H1 (cell line): Measurements from ENCODE around the gene ZNF608. TPM values are rescaled to one million over a fixed set of nuclear protein-coding genes. Genes with fewer than 3 reads are reported as not detected.

Experiments
- CTCF ChIA-PET: fragments of 300-600 bp; sonication (Branson Sonifier 250); formaldehyde crosslinking; loops from one replicate; lab custom pipeline; 2021; ENCODE audit not compliant: partially characterized antibody; lab: Charles Lee
- POLR2A ChIA-PET: fragments of 300-600 bp; sonication (Branson Sonifier 250); formaldehyde crosslinking; loops from one replicate; lab custom pipeline; 2021; ENCODE audit warnings: inconsistent platforms; ENCODE audit not compliant: partially characterized antibody; lab: Charles Lee
- DNase-seq, 2 experiments: peaks; one replicate each; pipeline versions ENCODE4 v3.0.0 to v3.0.0-alpha.2; 2010 to 2022; ENCODE audit warnings: low spot score in 2 of 2, low read depth in 1 of 2, mixed read lengths in 1 of 2
- FAIRE-seq: peaks from 2 replicates; lab custom pipeline; 2011; peaks lifted over from hg19 to GRCh38; lab: Jason Lieb, UNC
- H2AFZ ChIP-seq: 2 replicates; pipeline ENCODE4 v1.8.1; 2012; ENCODE audit warnings: low read length, inconsistent platforms
- H2AK5ac ChIP-seq: 2 replicates; pipeline ENCODE4 v1.6.1; 2013; ENCODE audit warnings: low read depth, low read length
- H2BK120ac ChIP-seq: replicated peaks from 2 replicates; pipeline ENCODE3; 2013; ENCODE audit warnings: low read depth, low read length, inconsistent platforms
- H2BK12ac ChIP-seq: 2 replicates; pipeline ENCODE4 v1.6.1; 2013; ENCODE audit warnings: low read depth, low read length
- H2BK15ac ChIP-seq: 2 replicates; pipeline ENCODE4 v1.6.1; 2013; ENCODE audit warnings: low read length
- H2BK20ac ChIP-seq: 2 replicates; pipeline ENCODE4 v1.6.1; 2013; ENCODE audit warnings: low read length
- H2BK5ac ChIP-seq: 2 replicates; pipeline ENCODE4 v1.6.1; 2013; ENCODE audit warnings: low read depth, low read length
- H3K14ac ChIP-seq: 2 replicates; pipeline ENCODE4 v1.6.1; 2013; ENCODE audit warnings: inconsistent platforms; ENCODE audit not compliant: insufficient read length
- H3K18ac ChIP-seq: 2 replicates; pipeline ENCODE4 v1.6.1; 2013; ENCODE audit warnings: low read length; ENCODE audit errors: extremely low read depth
- H3K23ac ChIP-seq: 2 replicates; pipeline ENCODE4 v1.6.1; 2013; ENCODE audit warnings: inconsistent platforms; ENCODE audit not compliant: insufficient read length
- H3K23me2 ChIP-seq: 2 replicates; pipeline ENCODE4 v1.6.1; 2013; ENCODE audit warnings: low read depth, low read length
- H3K27ac ChIP-seq: 2 replicates; pipeline ENCODE4 v1.6.1; 2011; ENCODE audit warnings: low read depth, low read length, inconsistent platforms
- H3K27me3 ChIP-seq, 4 experiments: replicated peaks in 1 of 4; 1 replicate in 1 of 4; 2 replicates in 3 of 4; pipeline versions ENCODE4 v1.6.1 to v1.8.1; 2011 to 2013; ENCODE audit warnings: low read length in 3 of 4, mild to moderate bottlenecking in 3 of 4, inconsistent platforms in 2 of 4, mixed read lengths in 2 of 4, moderate library complexity in 1 of 4; ENCODE audit not compliant: control insufficient read depth in 3 of 4, insufficient read depth in 3 of 4; ENCODE audit errors: extremely low read depth in 1 of 4
- H3K36me3 ChIP-seq, 4 experiments: 2 replicates each; pipeline versions ENCODE4 v1.6.1 to v1.8.1; 2011 to 2013; ENCODE audit warnings: mild to moderate bottlenecking in 4 of 4, low read length in 3 of 4, moderate library complexity in 2 of 4, control low read depth in 1 of 4, inconsistent platforms in 1 of 4; ENCODE audit not compliant: insufficient read depth in 4 of 4, control insufficient read depth in 2 of 4
- H3K4ac ChIP-seq: replicated peaks from 2 replicates; pipeline ENCODE3; 2013; ENCODE audit warnings: low read length, low read depth, mixed read lengths, inconsistent platforms; ENCODE audit not compliant: insufficient read length
- H3K4me1 ChIP-seq, 4 experiments: replicated peaks in 1 of 4; 1 replicate in 1 of 4; 2 replicates in 3 of 4; pipeline versions ENCODE4 v1.6.1 to v1.8.1; 2011 to 2013; ENCODE audit warnings: low read length in 3 of 4, inconsistent platforms in 2 of 4, mixed read lengths in 1 of 4; ENCODE audit not compliant: insufficient read depth in 4 of 4, control insufficient read depth in 3 of 4
- H3K4me2 ChIP-seq, 2 experiments: 2 replicates each; pipeline versions ENCODE4 v1.6.1 to v1.8.1; 2011 to 2013; ENCODE audit warnings: low read depth in 2 of 2, low read length in 2 of 2, control low read depth in 1 of 2, inconsistent platforms in 1 of 2, mild to moderate bottlenecking in 1 of 2; ENCODE audit not compliant: insufficient read depth in 1 of 2
- H3K4me3 ChIP-seq, 4 experiments: fragments of 200-600, 300-600 bp in 1 of 4; sonication (generic), shearing (Covaris generic), sonication (Bioruptor Twin) in 1 of 4; 2 replicates each; pipeline versions ENCODE4 v1.5.1 to v1.8.1; 2011 to 2016; ENCODE audit warnings: low read length in 4 of 4, low read depth in 3 of 4, control low read depth in 2 of 4, inconsistent platforms in 2 of 4, mild to moderate bottlenecking in 2 of 4, mixed read lengths in 1 of 4, moderate library complexity in 1 of 4; ENCODE audit not compliant: insufficient read depth in 2 of 4; ENCODE audit errors: extremely low read depth in 1 of 4
- H3K56ac ChIP-seq: replicated peaks from 2 replicates; pipeline ENCODE3; 2013; ENCODE audit warnings: low read depth, mild to moderate bottlenecking, mixed read lengths, low read length, inconsistent platforms; ENCODE audit not compliant: insufficient read length
- H3K79me1 ChIP-seq: 2 replicates; pipeline ENCODE4 v1.6.1; 2013; ENCODE audit warnings: low read depth, low read length, control low read depth
- H3K79me2 ChIP-seq, 2 experiments: 2 replicates each; pipeline versions ENCODE4 v1.6.1 to v1.8.1; 2012 to 2013; ENCODE audit warnings: low read length in 2 of 2, mild to moderate bottlenecking in 2 of 2, inconsistent platforms in 1 of 2; ENCODE audit not compliant: insufficient read depth in 2 of 2, control insufficient read depth in 1 of 2
- H3K9ac ChIP-seq, 4 experiments: replicated peaks in 1 of 4; 1 replicate in 1 of 4; 2 replicates in 3 of 4; pipeline versions ENCODE4 v1.6.1 to v1.8.1; 2011 to 2013; ENCODE audit warnings: low read depth in 3 of 4, low read length in 3 of 4, control low read depth in 2 of 4, mild to moderate bottlenecking in 2 of 4, moderate library complexity in 2 of 4, inconsistent platforms in 1 of 4; ENCODE audit errors: extremely low read depth in 1 of 4
- H3K9me3 ChIP-seq, 2 experiments: 2 replicates each; pipeline versions ENCODE4 v1.6.1 to v1.8.1; 2012 to 2013; ENCODE audit warnings: mild to moderate bottlenecking in 2 of 2, moderate library complexity in 2 of 2, control low read depth in 1 of 2, inconsistent platforms in 1 of 2, low read depth in 1 of 2, low read length in 1 of 2, mixed read lengths in 1 of 2; ENCODE audit not compliant: insufficient read depth in 2 of 2
- H4K20me1 ChIP-seq, 2 experiments: replicated peaks in 1 of 2; 2 replicates each; pipeline versions ENCODE3 to v1.8.1; 2011 to 2013; ENCODE audit warnings: inconsistent platforms in 2 of 2, low read length in 2 of 2, mild to moderate bottlenecking in 1 of 2; ENCODE audit not compliant: insufficient read depth in 2 of 2, control insufficient read depth in 1 of 2
- H4K5ac ChIP-seq: 2 replicates; pipeline ENCODE4 v1.6.1; 2013; ENCODE audit warnings: low read length, low read depth, mixed read lengths, inconsistent platforms; ENCODE audit not compliant: insufficient read length
- H4K8ac ChIP-seq: 2 replicates; pipeline ENCODE4 v1.8.0; 2013; ENCODE audit warnings: mild to moderate bottlenecking, moderate library complexity, low read length, inconsistent platforms; ENCODE audit not compliant: insufficient read depth; ENCODE audit errors: extremely low read depth
- H4K91ac ChIP-seq: replicated peaks from 2 replicates; pipeline ENCODE3; 2013; ENCODE audit warnings: low read length, mixed read lengths, inconsistent platforms; ENCODE audit not compliant: insufficient read length
- BRCA1 ChIP-seq: IDR thresholded peaks from 2 replicates; pipeline ENCODE4 v1.6.1; 2012; ENCODE audit warnings: low read depth, low read length, improper control_type of control experiment
- E2F6 ChIP-seq: IDR thresholded peaks from 2 replicates; pipeline ENCODE4 v1.6.1; 2012; ENCODE audit warnings: inconsistent platforms
- EZH2 ChIP-seq: fragments of 200-600 bp; sonication (generic); IDR thresholded peaks from 2 replicates; pipeline ENCODE4 v1.7.1; 2012; ENCODE audit warnings: low read depth, mild to moderate bottlenecking, moderate library complexity, low read length, inconsistent platforms; ENCODE audit not compliant: severe bottlenecking
- RAD21 ChIP-seq, 2 experiments: IDR thresholded peaks in 1 of 2; conservative IDR thresholded peaks in 1 of 2; 2 replicates each; pipeline ENCODE4 v1.6.1; 2011; ENCODE audit warnings: low read depth in 2 of 2, low read length in 2 of 2, improper control_type of control experiment in 1 of 2, inconsistent platforms in 1 of 2, mild to moderate bottlenecking in 1 of 2, moderate library complexity in 1 of 2
- RBBP5 ChIP-seq: IDR thresholded peaks from 2 replicates; pipeline ENCODE4 v1.7.1; 2012; ENCODE audit warnings: low read depth, mild to moderate bottlenecking, inconsistent platforms, low read length, moderate library complexity, borderline replicate concordance
- SIN3A ChIP-seq, 2 experiments: IDR thresholded peaks in 1 of 2; conservative IDR thresholded peaks in 1 of 2; 2 replicates each; pipeline ENCODE4 v1.6.1; 2011 to 2012; ENCODE audit warnings: low read length in 2 of 2, improper control_type of control experiment in 1 of 2, low read depth in 1 of 2, mild to moderate bottlenecking in 1 of 2
- TAF1 ChIP-seq: IDR thresholded peaks from 2 replicates; pipeline ENCODE4 v1.6.1; 2011; ENCODE audit warnings: mild to moderate bottlenecking, low read depth, low read length
- USF2 ChIP-seq: IDR thresholded peaks from 2 replicates; pipeline ENCODE4 v1.6.1; 2011; ENCODE audit warnings: low read length, improper control_type of control experiment
- WGBS, 2 experiments: shearing (Covaris generic) in 1 of 2; methylation state at CpG; one replicate each; pipeline versions ENCODE4 v1.1.6 to v1.1.7; 2013 to 2015; ENCODE audit warnings: low lambda C conversion rate in 2 of 2, mixed read lengths in 2 of 2, inconsistent platforms in 1 of 2, low coverage in 1 of 2, missing lambda C conversion rate in 1 of 2; ENCODE audit not compliant: insufficient replicate concordance in 2 of 2, insufficient coverage in 1 of 2, insufficient read length in 1 of 2; ENCODE audit errors: extremely low coverage in 1 of 2, missing lambda C conversion rate in 1 of 2; 5-methylcytosine and 5-hydroxymethylcytosine counted together
- polyA plus RNA-seq, 7 experiments: library from polyadenylated mRNA; depleted of rRNA in 3 of 7; stranded (reverse) in 5 of 7; unstranded in 2 of 7; fragments of >200 nt in 5 of 7; fragments of 200-250 nt in 2 of 7; gene quantifications; 1 replicate in 5 of 7; 2 replicates in 1 of 7; 4 replicates in 1 of 7; pipeline versions ENCODE4 v1.2.1 to v1.2.3, GENCODE V29; 2011 to 2013; ENCODE audit warnings: missing spikeins in 2 of 7, mixed read lengths in 2 of 7
- total RNA-seq: library from RNA; stranded (reverse); fragmentation: NEBNext Ultra II Directional; extraction: Animal tissue kit (Norgen Biotek cat#: 25700); gene quantifications from 2 replicates; pipeline ENCODE4 v1.2.1, GENCODE V29; 2021

ZNF608 gene
- total and polyA plus RNA-seq, 2 of the 8 experiments (the other 6 are each of a cell fraction or from before 2014, with no cell fraction given): 17.2 to 40.8 TPM

GRCh38 chr5:124720593-124720992 is 25.8 kb downstream of the ZNF608 start:
- H2AFZ ChIP-seq: no peak overlapping the region
- no peak for TF ChIP-seq BRCA1
- no peak for TF ChIP-seq TAF1
- no peak for TF ChIP-seq SIN3A (conservative IDR thresholded peaks at IDR 0.05 in 1 of 2, IDR thresholded peaks at IDR 0.05 in 1 of 2; ENCODE audit: low read depth in 1 of 2, low read length in 2 of 2)
- no peak for TF ChIP-seq RAD21 (IDR thresholded peaks at IDR 0.05 in 1 of 2, conservative IDR thresholded peaks at IDR 0.05 in 1 of 2; ENCODE audit: low read depth in 2 of 2, low read length in 2 of 2)
- TF ChIP-seq USF2: no peak
- TF ChIP-seq RBBP5: no peak
- no peak for TF ChIP-seq E2F6
- no peak for TF ChIP-seq EZH2
- no peaks in the 10 kb centered on the region for H3K9me3 ChIP-seq
- no peaks in the 10 kb centered on the region for H3K23me2 ChIP-seq
- no peak overlapping the region for H4K91ac ChIP-seq
- H2BK5ac ChIP-seq: no peak overlapping the region
- 86% methylated on average over 3 of the region's 4 CpGs; no CpG with 5 or more reads in 1 of the 2 experiments for whole genome bisulfite sequencing, 2 experiments
- no peak overlapping the region for H3K4me3 ChIP-seq
- H3K27ac ChIP-seq: no peak overlapping the region
- DNase-seq (no peak), FAIRE-seq (no peak)
- H4K20me1 ChIP-seq: peaks cover 4% of the 10 kb centered on the region in 2 experiments
- no peak overlapping the region for H3K14ac ChIP-seq
- H2BK12ac ChIP-seq: no peak overlapping the region
- no peak overlapping the region for H2BK15ac ChIP-seq
- H3K36me3 ChIP-seq: no peaks in the 10 kb centered on the region
- ChIA-PET CTCF (interaction anchor here (0.6 to 0.7 kb wide), 2 partner anchors 692 to 1471 kb away, joined by 3 to 4 read pairs; no protein-coding TSS in a partner anchor), POLR2A (interaction anchor here (1.5 to 1.6 kb wide), 3 partner anchors 12 to 18 kb away, joined by 4 read pairs; no protein-coding TSS in a partner anchor)
- no peak overlapping the region for H3K23ac ChIP-seq
- no peak overlapping the region for H2BK20ac ChIP-seq
- H3K79me2 ChIP-seq: peaks cover 13 to 98% of the 10 kb centered on the region in 2 experiments
- H3K27me3 ChIP-seq: no peaks in the 10 kb centered on the region
- H3K18ac ChIP-seq: no peak overlapping the region
- no peak overlapping the region for H3K4me2 ChIP-seq
- peaks cover 2% of the 10 kb centered on the region; the same call in 1 of the 2 replicates for H3K79me1 ChIP-seq
- no peak overlapping the region for H3K9ac ChIP-seq
- H2BK120ac ChIP-seq: no peak overlapping the region
- H3K56ac ChIP-seq: no peak overlapping the region
- H2AK5ac ChIP-seq: no peak overlapping the region
- H3K4me1 ChIP-seq: peaks cover 0 to 12% (median 4%) of the 10 kb centered on the region in 4 experiments; a peak in 5 of 7 replicates
- no peak overlapping the region for H3K4ac ChIP-seq
- H4K8ac ChIP-seq: no peak overlapping the region
- H4K5ac ChIP-seq: no peak overlapping the region
